ENCODE measurements around the gene CCDC43. TPM values are rescaled to one million over a fixed set of nuclear protein-coding genes. Genes with fewer than 3 reads are reported as not detected.

The CCDC43 gene
- total RNA-seq, 1 experiment from 2014 or later, result 34.3 TPM

GRCh38 chr17:44663095-44663494 is 26.5 kb downstream of the CCDC43 start:
- Histone ChIP-seq H2AFZ (ENCODE audit: low read length) (no peak overlapping the region), H3K23me2 (ENCODE audit: insufficient read length, low read depth, low read length, poor library complexity, severe bottlenecking) (no peaks in the 10 kb centered on the region), H3K4me2 (ENCODE audit: insufficient read depth, insufficient read length, low read length) (no peak overlapping the region), H3K14ac (ENCODE audit: insufficient read depth, low read length) (no peak overlapping the region), H3K79me1 (ENCODE audit: insufficient read depth, low read depth, low read length, poor library complexity, severe bottlenecking) (no peaks in the 10 kb centered on the region), H2BK20ac (ENCODE audit: low read depth, low read length, poor library complexity, severe bottlenecking) (no peak overlapping the region), H3T11ph (ENCODE audit: low read length) (no peak overlapping the region), H3K18ac (ENCODE audit: insufficient read length, low read depth, low read length) (no peak overlapping the region), H3K4ac (ENCODE audit: low read depth, low read length) (no peak overlapping the region), H3K4me1 (ENCODE audit: insufficient read depth, low read length) (no peaks in the 10 kb centered on the region), H3K56ac (ENCODE audit: insufficient read length, low read depth, low read length) (no peak overlapping the region), H2BK5ac (ENCODE audit: insufficient read length, low read length) (no peak overlapping the region), H2BK12ac (ENCODE audit: insufficient read length, low read depth, low read length) (no peak overlapping the region), H4K8ac (replicated peaks; ENCODE audit: insufficient read length, low read depth, low read length) (no peak overlapping the region), H2BK15ac (ENCODE audit: low read depth, low read length) (no peak overlapping the region), H4K20me1 (ENCODE audit: control insufficient read depth, insufficient read depth, insufficient read length) (no peaks in the 10 kb centered on the region), H3K23ac (ENCODE audit: insufficient read length, low read depth, low read length) (no peak overlapping the region), H2AK5ac (ENCODE audit: insufficient read length, low read length) (no peak overlapping the region), H3K9me3 (ENCODE audit: control insufficient read depth, low read depth, low read length) (no peaks in the 10 kb centered on the region), H2BK120ac (ENCODE audit: low read depth, low read length, poor library complexity, severe bottlenecking) (no peak overlapping the region), H3K27me3 (ENCODE audit: insufficient read depth, low read length) (no peaks in the 10 kb centered on the region), H4K91ac (ENCODE audit: insufficient read length, low read depth, low read length) (no peak overlapping the region), H4K5ac (ENCODE audit: insufficient read length, low read depth, low read length) (no peak overlapping the region), H3K79me2 (ENCODE audit: insufficient read depth, low read length) (no peaks in the 10 kb centered on the region), H3K9ac (ENCODE audit: extremely low read depth, insufficient read length, low read length) (no peak overlapping the region), H3K27ac (ENCODE audit: insufficient read length, low read depth, low read length) (no peak overlapping the region)
- TF ChIP-seq CTCF (conservative IDR thresholded peaks at IDR 0.05), result no peak
- no peak overlapping the region for H3K27ac Mint-ChIP-seq
- WGBS (ENCODE audit: extremely low coverage, insufficient read length, low lambda C conversion rate), result no CpG with 5 or more reads among the region's 1 CpG
- no peaks in the 10 kb centered on the region for H3K4me1 Mint-ChIP-seq
- DNase-seq, result no peak
- no peaks in the 10 kb centered on the region; a peak in 1 of 7 replicates for H3K36me3 Mint-ChIP-seq (ENCODE audit: insufficient read depth in 1 of 3, low read depth in 3 of 3)
- peaks cover 2% of the 10 kb centered on the region for H3K27me3 Mint-ChIP-seq (ENCODE audit: low read depth)
- H3K9me3 Mint-ChIP-seq, result no peaks in the 10 kb centered on the region
- no peak overlapping the region for H3K4me3 Mint-ChIP-seq

Measured in H9 (cell line).